H9 (cell line): ENCODE measurements around the gene CSRP1. TPM values are rescaled to one million over a fixed set of nuclear protein-coding genes. Genes with fewer than 3 reads are reported as not detected.

Experiments used
- DNase-seq: peaks from one replicate; pipeline ENCODE4 v3.0.0-alpha.2; 2017
- H2AFZ ChIP-seq: one replicate; pipeline ENCODE4 v1.6.1; 2013; ENCODE audit warnings: mild to moderate bottlenecking, low read length, control low read depth, moderate library complexity
- H2AK5ac ChIP-seq: 2 replicates; pipeline ENCODE4 v1.6.1; 2013; ENCODE audit warnings: low read length, control low read depth, mixed read lengths; ENCODE audit not compliant: insufficient read length
- H2BK120ac ChIP-seq: one replicate; pipeline ENCODE4 v1.6.1; 2013; ENCODE audit warnings: low read depth, mild to moderate bottlenecking, low read length, control low read depth, inconsistent platforms; ENCODE audit not compliant: poor library complexity, severe bottlenecking
- H2BK12ac ChIP-seq: 2 replicates; pipeline ENCODE4 v1.6.1; 2013; ENCODE audit warnings: low read length, control low read depth, mixed read lengths, low read depth; ENCODE audit not compliant: insufficient read length
- H2BK15ac ChIP-seq: 2 replicates; pipeline ENCODE4 v1.6.1; 2013; ENCODE audit warnings: low read depth, low read length, control low read depth
- H2BK20ac ChIP-seq: one replicate; pipeline ENCODE4 v1.6.1; 2013; ENCODE audit warnings: low read depth, mild to moderate bottlenecking, low read length, control low read depth, inconsistent platforms; ENCODE audit not compliant: poor library complexity, severe bottlenecking
- H2BK5ac ChIP-seq: 2 replicates; pipeline ENCODE4 v1.6.1; 2013; ENCODE audit warnings: low read length, control low read depth, mixed read lengths; ENCODE audit not compliant: insufficient read length
- H3K14ac ChIP-seq: 2 replicates; pipeline ENCODE4 v1.6.1; 2013; ENCODE audit warnings: low read length, control low read depth; ENCODE audit not compliant: insufficient read depth
- H3K18ac ChIP-seq: 2 replicates; pipeline ENCODE4 v1.6.1; 2013; ENCODE audit warnings: low read depth, mild to moderate bottlenecking, mixed read lengths, low read length, control low read depth; ENCODE audit not compliant: insufficient read length
- H3K23ac ChIP-seq: 2 replicates; pipeline ENCODE4 v1.6.1; 2013; ENCODE audit warnings: low read length, control low read depth, mixed read lengths, low read depth; ENCODE audit not compliant: insufficient read length
- H3K23me2 ChIP-seq: 2 replicates; pipeline ENCODE4 v1.6.1; 2013; ENCODE audit warnings: low read depth, mild to moderate bottlenecking, mixed read lengths, low read length, control low read depth; ENCODE audit not compliant: insufficient read length, poor library complexity, severe bottlenecking
- H3K27ac ChIP-seq: 2 replicates; pipeline ENCODE4 v1.5.1; 2013; ENCODE audit warnings: low read length, control low read depth, mixed read lengths, low read depth; ENCODE audit not compliant: insufficient read length
- H3K27me3 ChIP-seq: 2 replicates; pipeline ENCODE4 v1.6.1; 2013; ENCODE audit warnings: low read length, control low read depth, inconsistent platforms; ENCODE audit not compliant: insufficient read depth
- H3K4ac ChIP-seq: 2 replicates; pipeline ENCODE4 v1.6.1; 2013; ENCODE audit warnings: low read depth, mild to moderate bottlenecking, control low read depth, inconsistent platforms, low read length, moderate library complexity
- H3K4me1 ChIP-seq: 2 replicates; pipeline ENCODE4 v1.6.1; 2013; ENCODE audit warnings: low read length, control low read depth, inconsistent platforms; ENCODE audit not compliant: insufficient read depth
- H3K4me2 ChIP-seq: 2 replicates; pipeline ENCODE4 v1.6.1; 2013; ENCODE audit warnings: low read length, control low read depth, mixed read lengths; ENCODE audit not compliant: insufficient read length, insufficient read depth
- H3K56ac ChIP-seq: 2 replicates; pipeline ENCODE4 v1.6.1; 2013; ENCODE audit warnings: low read depth, mild to moderate bottlenecking, mixed read lengths, low read length, control low read depth; ENCODE audit not compliant: insufficient read length
- H3K79me1 ChIP-seq: 2 replicates; pipeline ENCODE4 v1.6.1; 2013; ENCODE audit warnings: low read depth, mild to moderate bottlenecking, moderate library complexity, low read length, control low read depth, inconsistent platforms; ENCODE audit not compliant: insufficient read depth, poor library complexity, severe bottlenecking
- H3K79me2 ChIP-seq: 2 replicates; pipeline ENCODE4 v1.6.1; 2013; ENCODE audit warnings: low read length, control low read depth, inconsistent platforms; ENCODE audit not compliant: insufficient read depth
- H3K9ac ChIP-seq: 2 replicates; pipeline ENCODE4 v1.6.1; 2013; ENCODE audit warnings: low read length, control low read depth, mixed read lengths; ENCODE audit not compliant: insufficient read length; ENCODE audit errors: extremely low read depth
- H3K9me3 ChIP-seq: one replicate; pipeline ENCODE4 v1.6.1; 2013; ENCODE audit warnings: low read depth, low read length, inconsistent platforms; ENCODE audit not compliant: control insufficient read depth
- H3T11ph ChIP-seq: one replicate; pipeline ENCODE4 v1.6.1; 2013; ENCODE audit warnings: mild to moderate bottlenecking, low read length, control low read depth, inconsistent platforms
- H4K20me1 ChIP-seq: one replicate; pipeline ENCODE4 v1.6.1; 2013; ENCODE audit not compliant: control insufficient read depth, insufficient read length, insufficient read depth
- H4K5ac ChIP-seq: 2 replicates; pipeline ENCODE4 v1.6.1; 2013; ENCODE audit warnings: low read depth, mild to moderate bottlenecking, mixed read lengths, low read length, control low read depth; ENCODE audit not compliant: insufficient read length
- H4K8ac ChIP-seq: replicated peaks from 2 replicates; pipeline ENCODE4 v1.6.1; 2013; ENCODE audit warnings: low read length, control low read depth, mixed read lengths, low read depth; ENCODE audit not compliant: insufficient read length
- H4K91ac ChIP-seq: 2 replicates; pipeline ENCODE4 v1.6.1; 2013; ENCODE audit warnings: low read depth, mild to moderate bottlenecking, moderate library complexity, mixed read lengths, low read length, control low read depth; ENCODE audit not compliant: insufficient read length
- H3K27ac Mint-ChIP-seq, 3 experiments: 2 replicates in 2 of 3; 3 replicates in 1 of 3; pipeline ENCODE4 v1.8.0; 2020 to 2021; ENCODE audit warnings: mixed read lengths in 3 of 3, mild to moderate bottlenecking in 1 of 3, moderate library complexity in 1 of 3
- H3K27me3 Mint-ChIP-seq: 2 replicates; pipeline ENCODE4 v1.8.0; 2021; ENCODE audit warnings: low read depth, mild to moderate bottlenecking, moderate library complexity, mixed read lengths
- H3K36me3 Mint-ChIP-seq, 3 experiments: 2 replicates in 2 of 3; 3 replicates in 1 of 3; pipeline ENCODE4 v1.8.0; 2020 to 2021; ENCODE audit warnings: low read depth in 3 of 3, mixed read lengths in 3 of 3; ENCODE audit not compliant: insufficient read depth in 1 of 3
- H3K4me1 Mint-ChIP-seq, 2 experiments: 2 replicates each; pipeline ENCODE4 v1.8.0; 2020; ENCODE audit warnings: mixed read lengths in 2 of 2
- H3K4me3 Mint-ChIP-seq, 2 experiments: 2 replicates in 1 of 2; 3 replicates in 1 of 2; pipeline ENCODE4 v1.8.0; 2020 to 2021; ENCODE audit warnings: mild to moderate bottlenecking in 2 of 2, mixed read lengths in 2 of 2, moderate library complexity in 1 of 2
- H3K9me3 Mint-ChIP-seq, 2 experiments: 2 replicates in 1 of 2; 3 replicates in 1 of 2; pipeline ENCODE4 v1.8.0; 2020; ENCODE audit warnings: mild to moderate bottlenecking in 2 of 2, mixed read lengths in 2 of 2, moderate library complexity in 1 of 2
- WGBS: extraction: QIAGEN DNeasy Blood & Tissue Kit; methylation state at CpG from one replicate; pipeline ENCODE4 v1.1.7; 2013; ENCODE audit warnings: missing lambda C conversion rate, low lambda C conversion rate, mixed read lengths; ENCODE audit not compliant: insufficient read length; ENCODE audit errors: extremely low coverage; 5-methylcytosine and 5-hydroxymethylcytosine counted together
- total RNA-seq: library from RNA; stranded (reverse); gene quantifications from 2 replicates; pipeline ENCODE4 v1.2.1, GENCODE V29; 2021
- TF ChIP-seq, protein P1 (sequence below): fragments of 200-600 bp; sonication (generic); conservative IDR thresholded peaks from 3 replicates; pipeline ENCODE4 v1.8.0; 2021; ENCODE audit warnings: antibody characterized with exemption, mild to moderate bottlenecking

The CSRP1 gene
- total RNA-seq, 1 experiment from 2014 or later = 0.44 TPM

DNA sequence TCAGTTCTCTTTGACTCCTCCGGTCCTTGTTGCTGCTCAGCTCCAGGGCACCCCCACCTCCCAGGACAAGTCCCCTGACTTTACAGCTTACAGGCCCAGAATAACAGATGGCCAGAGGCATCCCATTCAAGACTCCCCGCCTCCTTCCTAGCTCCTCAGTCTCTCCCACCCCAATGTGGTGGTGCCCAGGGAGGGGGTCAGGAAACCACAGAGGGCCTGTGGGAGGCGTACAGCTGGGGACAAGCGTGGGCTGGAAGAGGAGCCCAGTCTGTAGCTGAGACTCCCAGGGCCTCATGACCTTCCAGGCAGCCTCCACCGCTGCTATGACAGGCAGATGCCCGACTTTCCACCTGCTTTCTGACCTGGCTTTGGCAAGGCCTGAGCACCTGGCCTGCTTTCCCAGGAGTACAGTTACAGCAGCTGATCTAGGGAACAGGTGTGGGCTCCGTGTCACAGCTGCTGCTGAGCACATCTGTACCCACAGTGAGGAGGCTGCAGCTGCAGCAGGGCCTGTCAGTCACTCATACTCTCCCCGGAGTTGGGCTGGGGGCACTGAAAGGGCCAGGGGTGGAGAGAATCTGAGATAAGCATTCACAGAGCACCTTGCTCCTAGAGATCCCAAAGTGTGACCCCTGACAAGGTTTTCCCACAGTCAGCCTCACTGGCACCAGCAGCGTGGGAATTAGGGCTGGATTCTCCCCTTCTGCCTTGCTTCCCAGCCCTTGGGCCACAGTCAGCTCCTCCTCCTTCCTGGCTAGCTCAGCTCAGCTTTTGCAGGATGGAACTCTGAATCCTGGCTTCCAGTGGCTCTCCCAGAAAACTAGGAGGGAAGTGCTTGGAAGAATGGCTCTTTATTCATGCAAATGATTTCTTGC lies 24.9 kb upstream of the CSRP1 start:
- H3K23me2 ChIP-seq = no peaks in the 10 kb centered on the region
- Mint-ChIP-seq H3K36me3 (no peaks in the 10 kb centered on the region), H3K4me1 (peaks cover 10 to 21% of the 10 kb centered on the region in 2 experiments), H3K9me3 (no peaks in the 10 kb centered on the region), H3K4me3 (no peak overlapping the region), H3K27me3 (peaks cover 24% of the 10 kb centered on the region), H3K27ac (no peak overlapping the region)
- no peak overlapping the region for H4K91ac ChIP-seq
- no peak overlapping the region for H3K9ac ChIP-seq
- no peaks in the 10 kb centered on the region for H4K20me1 ChIP-seq
- H3K56ac ChIP-seq = no peak overlapping the region
- no peak overlapping the region for H2BK120ac ChIP-seq
- H3K9me3 ChIP-seq = no peaks in the 10 kb centered on the region
- no peaks in the 10 kb centered on the region for H3K27me3 ChIP-seq
- H3K4me1 ChIP-seq = peaks cover 5% of the 10 kb centered on the region
- H2AK5ac ChIP-seq = no peak overlapping the region
- no peak overlapping the region for H3T11ph ChIP-seq
- H3K79me2 ChIP-seq = no peaks in the 10 kb centered on the region
- no peak overlapping the region for H2BK12ac ChIP-seq
- no peak overlapping the region for H2BK15ac ChIP-seq
- H3K23ac ChIP-seq = no peak overlapping the region
- H2AFZ ChIP-seq = no peak overlapping the region
- no peak overlapping the region for H2BK20ac ChIP-seq
- WGBS = no CpG with 5 or more reads among the region's 9 CpGs
- H3K14ac ChIP-seq = peak overlapping the region; percentile 46; the same call in 1 of the 2 replicates
- DNase-seq = no peak
- TF ChIP-seq, protein P1, sequence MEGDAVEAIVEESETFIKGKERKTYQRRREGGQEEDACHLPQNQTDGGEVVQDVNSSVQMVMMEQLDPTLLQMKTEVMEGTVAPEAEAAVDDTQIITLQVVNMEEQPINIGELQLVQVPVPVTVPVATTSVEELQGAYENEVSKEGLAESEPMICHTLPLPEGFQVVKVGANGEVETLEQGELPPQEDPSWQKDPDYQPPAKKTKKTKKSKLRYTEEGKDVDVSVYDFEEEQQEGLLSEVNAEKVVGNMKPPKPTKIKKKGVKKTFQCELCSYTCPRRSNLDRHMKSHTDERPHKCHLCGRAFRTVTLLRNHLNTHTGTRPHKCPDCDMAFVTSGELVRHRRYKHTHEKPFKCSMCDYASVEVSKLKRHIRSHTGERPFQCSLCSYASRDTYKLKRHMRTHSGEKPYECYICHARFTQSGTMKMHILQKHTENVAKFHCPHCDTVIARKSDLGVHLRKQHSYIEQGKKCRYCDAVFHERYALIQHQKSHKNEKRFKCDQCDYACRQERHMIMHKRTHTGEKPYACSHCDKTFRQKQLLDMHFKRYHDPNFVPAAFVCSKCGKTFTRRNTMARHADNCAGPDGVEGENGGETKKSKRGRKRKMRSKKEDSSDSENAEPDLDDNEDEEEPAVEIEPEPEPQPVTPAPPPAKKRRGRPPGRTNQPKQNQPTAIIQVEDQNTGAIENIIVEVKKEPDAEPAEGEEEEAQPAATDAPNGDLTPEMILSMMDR = no peak
- no peak overlapping the region for H4K8ac ChIP-seq
- H3K4me2 ChIP-seq = no peak overlapping the region
- H3K27ac ChIP-seq = no peak overlapping the region
- H2BK5ac ChIP-seq = no peak overlapping the region
- H3K18ac ChIP-seq = no peak overlapping the region
- H3K79me1 ChIP-seq = no peaks in the 10 kb centered on the region
- no peak overlapping the region for H3K4ac ChIP-seq
- no peak overlapping the region for H4K5ac ChIP-seq
